Activated CD4-positive, alpha-beta T cell treated with anti-CD3 and anti-CD28 coated beads, Interleukin-2, amount 50 U/mL, for 16 hours (primary cell): ENCODE data around the gene BMPR1B.
"Not testable (repeated sequence)": the region's sequence is repeated elsewhere in the genome, so short reads cannot be mapped to it uniquely, and the experiment has no call there.

Experiments
- DNase-seq: peaks from one replicate; pipeline ENCODE4 v3.0.0-alpha.2; 2020

The BMPR1B gene

GRCh38 chr4:94841166-94841863, 83.6 kb downstream of the BMPR1B start:
- not testable (repeated sequence) for DNase-seq

- no peak for DNase-seq
Measured at GRCh38 chr4:94841864-94842221, 84.1 kb downstream of the BMPR1B start.

- no peak for DNase-seq
Measured at GRCh38 chr4:94843216-94843615, 85.5 kb downstream of the BMPR1B start.

- DNase-seq = no peak
Measured at GRCh38 chr4:94848326-94848725, 90.6 kb downstream of the BMPR1B start.

GRCh38 chr4:94849901-94850300, 92.1 kb downstream of the BMPR1B start:
- no peak for DNase-seq

GRCh38 chr4:94852616-94853015, 94.9 kb downstream of the BMPR1B start:
- no peak for DNase-seq

- DNase-seq = no peak
Measured at GRCh38 chr4:94856030-94856429, 98.3 kb downstream of the BMPR1B start.

- no peak for DNase-seq
Measured at GRCh38 chr4:94870146-94870545, 112.4 kb downstream of the BMPR1B start.

GRCh38 chr4:94871644-94872305, 114.0 kb downstream of the BMPR1B start:
- no peak for DNase-seq

GRCh38 chr4:94877973-94878372, 120.2 kb downstream of the BMPR1B start:
- DNase-seq = no peak

GRCh38 chr4:94880956-94881355, 123.2 kb downstream of the BMPR1B start:
- no peak for DNase-seq

- no peak for DNase-seq
Measured at GRCh38 chr4:94882756-94883155, 125.0 kb downstream of the BMPR1B start.

GRCh38 chr4:94887027-94887426, 129.3 kb downstream of the BMPR1B start:
- no peak for DNase-seq

- no peak for DNase-seq
Measured at GRCh38 chr4:94889523-94889922, 131.8 kb downstream of the BMPR1B start.

- DNase-seq = no peak
Measured at GRCh38 chr4:94889946-94890345, 132.2 kb downstream of the BMPR1B start.

GRCh38 chr4:94890579-94890978, 132.8 kb downstream of the BMPR1B start:
- no peak for DNase-seq

GRCh38 chr4:94892051-94892450, 134.3 kb downstream of the BMPR1B start:
- no peak for DNase-seq

- DNase-seq = no peak
Measured at GRCh38 chr4:94895081-94895480, 137.3 kb downstream of the BMPR1B start.

GRCh38 chr4:94897023-94897422, 139.3 kb downstream of the BMPR1B start:
- no peak for DNase-seq

- no peak for DNase-seq
Measured at GRCh38 chr4:94905511-94905910, 147.8 kb downstream of the BMPR1B start.

GRCh38 chr4:94909645-94910044, 151.9 kb downstream of the BMPR1B start:
- no peak for DNase-seq

- DNase-seq = no peak
Measured at GRCh38 chr4:94911106-94911505, 153.4 kb downstream of the BMPR1B start.

- no peak for DNase-seq
Measured at GRCh38 chr4:94912606-94913005, 154.9 kb downstream of the BMPR1B start.

GRCh38 chr4:94913316-94913715, 155.6 kb downstream of the BMPR1B start:
- peak; percentile 2 for DNase-seq

- no peak for DNase-seq
Measured at GRCh38 chr4:94917146-94917545, 159.4 kb downstream of the BMPR1B start.
